Activated T-cell treated with anti-CD3 and anti-CD28 coated beads for 24 hours (primary cell): ENCODE results near the gene PRDM16.

Experiments
- DNase-seq: peaks from one replicate; pipeline ENCODE4 v3.0.0-alpha.2; 2020; ENCODE audit warnings: low read depth

PRDM16 gene

GRCh38 chr1:3141129-3141528 lies 72.1 kb downstream of the PRDM16 start:
- no peak for DNase-seq

- no peak for DNase-seq
These were observed 72.8 kb downstream of the PRDM16 start for GRCh38 chr1:3141836-3142235.

GRCh38 chr1:3142236-3142635 lies 73.2 kb downstream of the PRDM16 start:
- no peak for DNase-seq

- DNase-seq, result no peak
These were observed 73.7 kb downstream of the PRDM16 start for GRCh38 chr1:3142751-3143150.

- no peak for DNase-seq
These were observed 76.7 kb downstream of the PRDM16 start for GRCh38 chr1:3145532-3146325.

GRCh38 chr1:3146458-3146857 lies 77.5 kb downstream of the PRDM16 start:
- DNase-seq, result no peak

- no peak for DNase-seq
These were observed 77.9 kb downstream of the PRDM16 start for GRCh38 chr1:3146907-3147306.

- DNase-seq, result no peak
These were observed 79.2 kb downstream of the PRDM16 start for GRCh38 chr1:3148171-3148570.

GRCh38 chr1:3149277-3149676 lies 80.3 kb downstream of the PRDM16 start:
- no peak for DNase-seq

- no peak for DNase-seq
These were observed 82.5 kb downstream of the PRDM16 start for GRCh38 chr1:3151456-3151855.

GRCh38 chr1:3152143-3152542 lies 83.1 kb downstream of the PRDM16 start:
- DNase-seq, result no peak

- no peak for DNase-seq
These were observed 84.2 kb downstream of the PRDM16 start for GRCh38 chr1:3153197-3153596.

- DNase-seq, result no peak
These were observed 85.1 kb downstream of the PRDM16 start for GRCh38 chr1:3153902-3154795.

GRCh38 chr1:3155056-3155925 lies 86.3 kb downstream of the PRDM16 start:
- no peak for DNase-seq

- no peak for DNase-seq
These were observed 86.9 kb downstream of the PRDM16 start for GRCh38 chr1:3155926-3156220.

- DNase-seq, result no peak
These were observed 87.9 kb downstream of the PRDM16 start for GRCh38 chr1:3156936-3157335.

GRCh38 chr1:3158347-3158746 lies 89.3 kb downstream of the PRDM16 start:
- no peak for DNase-seq

- DNase-seq, result no peak
These were observed 90.1 kb downstream of the PRDM16 start for GRCh38 chr1:3159121-3159520.

GRCh38 chr1:3159996-3160395 lies 91.0 kb downstream of the PRDM16 start:
- no peak for DNase-seq

GRCh38 chr1:3160647-3161145 lies 91.7 kb downstream of the PRDM16 start:
- no peak for DNase-seq

- DNase-seq, result no peak
These were observed 92.3 kb downstream of the PRDM16 start for GRCh38 chr1:3161176-3161840.
